ENCODE results near the gene PSMC4.

The PSMC4 gene

DNA sequence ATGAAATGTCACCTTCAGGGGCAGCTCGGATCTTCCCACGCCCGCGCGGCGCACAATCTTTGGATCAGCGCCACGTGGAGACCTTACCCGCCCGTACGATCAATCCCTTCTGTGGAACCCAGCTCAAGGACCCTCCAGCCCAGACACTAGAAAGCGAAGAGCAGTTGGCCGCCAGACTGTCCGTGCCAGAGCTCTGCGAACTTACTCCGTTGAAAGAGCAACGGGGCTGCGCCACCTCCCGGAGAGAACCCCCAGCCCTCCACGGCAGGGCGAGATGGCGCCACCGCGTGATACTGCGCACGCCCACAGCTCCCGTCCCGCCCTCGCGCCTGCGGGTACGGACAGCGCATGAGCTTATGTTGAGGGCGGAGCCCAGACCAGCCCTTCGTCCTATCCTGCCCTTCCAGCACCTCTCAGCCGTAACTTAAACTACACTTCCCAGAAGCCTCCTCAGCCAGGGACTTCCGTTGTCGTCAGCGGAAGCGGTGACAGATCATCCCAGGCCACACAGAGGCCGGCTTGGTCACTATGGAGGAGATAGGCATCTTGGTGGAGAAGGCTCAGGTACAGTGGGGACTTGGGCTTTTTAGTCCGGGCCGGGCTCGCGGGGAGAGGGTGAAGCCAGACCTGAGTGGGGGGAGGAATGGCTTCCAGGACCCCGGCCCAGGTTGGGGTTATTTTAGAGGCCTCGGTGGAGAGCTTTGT lies at the start of gene PSMC4:
Gene PSMC4, plus strand, starts transcription at position 491 of the 705 bp plus-strand sequence. Its CDS starts 38 bp downstream, at position 529.
- H3K4me1 ChIP-seq (ENCODE audit: control insufficient read depth, insufficient read depth, low read length), result peaks cover 20% of the 10 kb centered on the region
- H3K4me3 ChIP-seq (ENCODE audit: low read length), result peak within 1 kb of the TSS; percentile 96
- DNase-seq (ENCODE audit: low read depth), result peak; percentile 100
- H3K9ac ChIP-seq (ENCODE audit: low read length), result peak within 1 kb of the TSS; percentile 98
- no peaks in the 10 kb centered on the region for H3K9me3 ChIP-seq (ENCODE audit: control insufficient read depth, low read length)
- H3K36me3 ChIP-seq (ENCODE audit: control insufficient read depth, insufficient read depth, low read length, severe bottlenecking), result peaks cover 39% of the 10 kb centered on the region
- H3K27me3 ChIP-seq (replicated peaks; ENCODE audit: control insufficient read depth, insufficient read depth, low read length), result no peaks in the 10 kb centered on the region

DNA sequence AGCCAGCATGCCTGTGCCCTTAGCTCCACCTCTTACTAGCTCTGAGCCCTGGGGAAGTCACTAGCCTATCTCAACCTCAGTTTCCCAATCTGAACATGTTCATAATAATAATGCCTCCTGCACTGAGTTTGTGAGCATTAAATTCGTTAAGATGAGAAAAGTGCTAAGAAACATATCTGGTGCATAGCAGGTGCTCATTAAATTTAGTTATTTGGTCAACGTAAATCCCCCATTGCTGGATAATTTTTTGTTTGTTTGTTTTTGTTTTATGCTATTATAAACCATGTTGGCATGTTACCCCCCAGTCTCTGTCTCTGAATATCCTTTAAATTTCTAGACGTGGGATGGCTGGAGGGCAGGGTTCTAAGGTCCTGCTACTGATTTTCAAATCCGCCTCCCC lies 47.1 kb upstream of the PSMC4 start:
- no peak for DNase-seq (ENCODE audit: low read depth)
- Histone ChIP-seq H3K4me1 (ENCODE audit: control insufficient read depth, insufficient read depth, low read length) (no peaks in the 10 kb centered on the region), H3K9ac (ENCODE audit: low read length) (no peak overlapping the region), H3K36me3 (ENCODE audit: control insufficient read depth, insufficient read depth, low read length, severe bottlenecking) (no peaks in the 10 kb centered on the region), H3K9me3 (ENCODE audit: control insufficient read depth, low read length) (no peaks in the 10 kb centered on the region), H3K27me3 (replicated peaks; ENCODE audit: control insufficient read depth, insufficient read depth, low read length) (no peaks in the 10 kb centered on the region), H3K4me3 (ENCODE audit: low read length) (no peak overlapping the region)

DNA sequence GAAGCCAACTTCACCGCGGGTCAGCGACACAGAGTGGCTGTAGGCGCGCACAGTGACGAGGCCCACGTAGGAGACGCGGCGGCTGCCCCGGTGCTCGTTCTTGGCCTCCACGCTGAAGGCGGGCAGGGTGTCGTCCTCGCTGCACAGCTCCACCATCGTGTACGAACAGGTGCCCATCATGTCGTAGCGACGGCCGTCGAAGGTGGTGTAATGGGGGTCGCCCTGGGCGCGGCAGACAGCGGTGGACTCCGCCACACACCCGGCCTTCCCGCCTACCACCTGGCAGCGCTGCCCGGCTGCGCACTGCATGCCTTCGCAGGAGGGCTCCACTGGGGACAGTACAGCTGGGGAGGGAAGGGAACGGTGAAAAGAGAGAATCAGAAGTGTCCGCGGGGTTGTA lies 46.6 kb upstream of the PSMC4 start:
- Histone ChIP-seq H3K36me3 (ENCODE audit: control insufficient read depth, insufficient read depth, low read length, severe bottlenecking) (no peaks in the 10 kb centered on the region), H3K9me3 (ENCODE audit: control insufficient read depth, low read length) (no peaks in the 10 kb centered on the region), H3K9ac (ENCODE audit: low read length) (no peak overlapping the region), H3K4me1 (ENCODE audit: control insufficient read depth, insufficient read depth, low read length) (no peaks in the 10 kb centered on the region), H3K4me3 (ENCODE audit: low read length) (no peak overlapping the region), H3K27me3 (replicated peaks; ENCODE audit: control insufficient read depth, insufficient read depth, low read length) (no peaks in the 10 kb centered on the region)
- no peak for DNase-seq (ENCODE audit: low read depth)

DNA sequence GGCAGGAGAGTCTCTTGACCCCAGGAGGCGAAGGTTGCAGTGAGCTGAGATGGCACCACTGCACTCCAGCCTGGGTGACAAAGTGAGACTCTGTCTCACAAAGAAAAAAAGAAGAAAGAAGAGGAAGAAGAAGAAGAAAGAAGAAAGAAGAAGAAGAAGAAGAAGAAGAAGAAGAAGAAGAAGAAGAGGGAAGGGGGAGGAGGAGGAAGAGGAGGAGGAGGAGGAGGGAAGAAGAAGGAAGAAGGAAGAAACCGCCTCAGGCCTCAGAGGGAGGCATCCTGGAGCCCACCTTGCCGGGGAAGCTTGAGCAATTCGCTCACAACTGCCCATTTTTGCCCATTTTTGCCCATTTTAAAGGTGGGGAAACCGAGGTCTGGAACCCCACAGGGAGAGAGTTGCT lies 46.0 kb upstream of the PSMC4 start:
- Histone ChIP-seq H3K9me3 (ENCODE audit: control insufficient read depth, low read length) (peaks cover 5% of the 10 kb centered on the region), H3K36me3 (ENCODE audit: control insufficient read depth, insufficient read depth, low read length, severe bottlenecking) (no peaks in the 10 kb centered on the region), H3K9ac (ENCODE audit: low read length) (no peak overlapping the region), H3K4me3 (ENCODE audit: low read length) (no peak overlapping the region), H3K4me1 (ENCODE audit: control insufficient read depth, insufficient read depth, low read length) (no peaks in the 10 kb centered on the region), H3K27me3 (replicated peaks; ENCODE audit: control insufficient read depth, insufficient read depth, low read length) (no peaks in the 10 kb centered on the region)
- DNase-seq (ENCODE audit: low read depth), result no peak

DNA sequence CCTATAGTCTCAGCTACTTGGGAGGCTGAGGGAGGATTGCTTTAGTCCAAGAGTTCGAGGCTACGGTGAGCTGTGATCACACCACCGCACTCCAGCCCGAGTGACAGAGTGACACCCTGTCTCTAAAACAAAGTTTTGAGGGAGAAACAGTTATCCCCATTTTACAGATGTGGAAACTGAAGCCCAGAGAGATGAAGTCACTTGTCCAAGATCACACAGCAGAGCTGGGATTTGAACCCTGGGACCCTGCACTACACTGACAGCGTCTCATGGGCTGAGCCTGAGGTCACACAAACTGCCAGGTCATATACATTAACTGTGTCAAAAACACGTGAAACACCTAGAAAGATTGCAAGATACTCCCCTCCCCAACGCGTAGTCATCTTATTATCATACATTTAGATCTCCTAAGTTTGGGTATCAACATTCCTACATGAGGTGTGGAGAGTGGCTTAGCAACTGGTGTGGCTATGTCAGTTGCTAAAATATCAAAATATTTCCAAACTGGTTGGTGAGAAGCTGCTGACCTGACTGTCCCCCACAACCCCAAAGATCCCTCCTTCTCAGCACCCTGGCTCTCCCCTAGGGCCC lies 44.7 kb upstream of the PSMC4 start:
- Histone ChIP-seq H3K36me3 (ENCODE audit: control insufficient read depth, insufficient read depth, low read length, severe bottlenecking) (no peaks in the 10 kb centered on the region), H3K4me1 (ENCODE audit: control insufficient read depth, insufficient read depth, low read length) (no peaks in the 10 kb centered on the region), H3K9me3 (ENCODE audit: control insufficient read depth, low read length) (peaks cover 8% of the 10 kb centered on the region), H3K9ac (ENCODE audit: low read length) (no peak overlapping the region), H3K27me3 (replicated peaks; ENCODE audit: control insufficient read depth, insufficient read depth, low read length) (no peaks in the 10 kb centered on the region), H3K4me3 (ENCODE audit: low read length) (no peak overlapping the region)
- no peak for DNase-seq (ENCODE audit: low read depth)

DNA sequence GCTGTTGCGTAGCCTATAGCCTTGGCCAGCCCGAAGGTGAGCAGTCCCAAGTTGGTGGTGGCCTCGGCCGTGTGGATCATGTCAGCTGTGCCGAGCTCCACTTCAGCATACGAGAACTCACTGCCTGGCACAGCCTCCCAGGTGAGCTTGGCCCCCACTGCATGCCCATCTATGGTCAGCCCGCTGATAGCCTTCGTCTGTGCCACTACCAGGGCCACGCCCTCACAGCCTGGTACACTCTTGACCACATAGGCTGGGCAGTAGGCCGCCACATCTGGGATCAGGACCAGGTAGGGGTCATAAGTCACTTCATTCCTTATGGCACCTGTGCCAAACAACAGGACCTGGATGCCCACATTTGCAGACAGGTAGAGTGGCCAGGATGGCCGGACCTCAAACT lies 43.9 kb upstream of the PSMC4 start:
- DNase-seq (ENCODE audit: low read depth), result no peak
- H3K9ac ChIP-seq (ENCODE audit: low read length), result no peak overlapping the region
- peaks cover 8% of the 10 kb centered on the region for H3K9me3 ChIP-seq (ENCODE audit: control insufficient read depth, low read length)
- no peaks in the 10 kb centered on the region for H3K27me3 ChIP-seq (replicated peaks; ENCODE audit: control insufficient read depth, insufficient read depth, low read length)
- H3K4me1 ChIP-seq (ENCODE audit: control insufficient read depth, insufficient read depth, low read length), result no peaks in the 10 kb centered on the region
- H3K36me3 ChIP-seq (ENCODE audit: control insufficient read depth, insufficient read depth, low read length, severe bottlenecking), result no peaks in the 10 kb centered on the region
- H3K4me3 ChIP-seq (ENCODE audit: low read length), result no peak overlapping the region

DNA sequence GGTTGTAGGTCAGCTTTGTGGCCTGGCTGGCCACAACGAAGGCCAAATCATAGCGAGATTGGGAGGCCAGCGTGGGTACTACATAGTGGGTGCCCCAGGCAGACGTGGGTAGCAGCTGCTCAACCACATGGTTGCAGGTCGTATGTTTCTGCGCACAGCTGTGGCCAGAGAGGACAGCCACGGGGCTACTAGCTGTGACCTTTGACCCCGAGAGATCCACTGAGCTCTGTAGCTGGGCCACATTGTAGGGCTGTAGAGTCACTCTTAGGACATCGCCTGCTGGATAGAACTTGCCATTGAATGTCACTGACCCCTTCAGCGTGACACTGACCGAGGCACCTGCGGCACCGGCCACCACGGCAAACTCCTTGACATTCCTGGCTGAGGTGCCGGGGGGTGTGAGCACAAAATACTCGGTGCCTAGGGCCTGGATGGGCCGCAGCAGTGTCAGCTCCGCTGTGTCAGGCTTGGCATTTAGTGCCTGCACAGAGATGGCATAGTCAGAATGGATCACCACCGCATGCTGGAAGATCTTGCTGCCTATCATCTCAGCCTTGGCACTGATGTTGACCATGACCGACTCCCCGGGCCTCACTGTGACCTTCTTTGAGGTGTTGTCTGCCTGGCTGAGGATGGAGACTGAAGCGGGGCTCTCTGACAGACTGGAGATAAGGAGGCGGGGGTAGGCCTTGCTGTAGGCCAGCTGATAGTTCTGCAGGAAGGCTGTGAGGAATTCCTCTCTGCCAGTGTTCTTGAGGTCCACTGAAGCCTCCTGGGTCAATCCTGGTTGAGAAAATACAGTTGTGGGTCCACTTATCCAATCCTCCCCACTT lies 43.2 kb upstream of the PSMC4 start:
- no peaks in the 10 kb centered on the region for H3K4me1 ChIP-seq (ENCODE audit: control insufficient read depth, insufficient read depth, low read length)
- H3K9ac ChIP-seq (ENCODE audit: low read length), result no peak overlapping the region
- H3K9me3 ChIP-seq (ENCODE audit: control insufficient read depth, low read length), result peaks cover 8% of the 10 kb centered on the region
- no peaks in the 10 kb centered on the region for H3K36me3 ChIP-seq (ENCODE audit: control insufficient read depth, insufficient read depth, low read length, severe bottlenecking)
- no peak overlapping the region for H3K4me3 ChIP-seq (ENCODE audit: low read length)
- DNase-seq (ENCODE audit: low read depth), result no peak
- H3K27me3 ChIP-seq (replicated peaks; ENCODE audit: control insufficient read depth, insufficient read depth, low read length), result no peaks in the 10 kb centered on the region

DNA sequence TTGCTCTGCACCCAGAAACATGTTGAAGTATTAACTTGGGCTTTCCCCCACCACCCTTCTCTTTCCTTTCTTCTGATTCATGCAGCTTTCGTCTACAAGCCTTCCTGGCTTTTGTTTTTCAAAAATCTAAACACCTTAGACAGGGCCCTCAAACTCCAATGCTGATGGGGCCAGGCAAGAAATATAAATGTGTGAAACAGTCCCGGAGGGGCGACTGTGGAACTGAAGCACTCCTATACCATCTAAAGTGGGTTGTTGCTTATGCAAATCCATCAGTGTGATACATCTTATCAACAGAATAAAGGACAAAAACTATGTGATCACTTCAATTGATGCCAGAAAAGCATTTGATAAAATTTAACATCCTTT lies 42.6 kb upstream of the PSMC4 start:
- Histone ChIP-seq H3K4me1 (ENCODE audit: control insufficient read depth, insufficient read depth, low read length) (no peaks in the 10 kb centered on the region), H3K36me3 (ENCODE audit: control insufficient read depth, insufficient read depth, low read length, severe bottlenecking) (no peaks in the 10 kb centered on the region), H3K27me3 (replicated peaks; ENCODE audit: control insufficient read depth, insufficient read depth, low read length) (no peaks in the 10 kb centered on the region), H3K4me3 (ENCODE audit: low read length) (no peak overlapping the region), H3K9ac (ENCODE audit: low read length) (no peak overlapping the region), H3K9me3 (ENCODE audit: control insufficient read depth, low read length) (peaks cover 8% of the 10 kb centered on the region)
- DNase-seq (ENCODE audit: low read depth), result no peak

DNA sequence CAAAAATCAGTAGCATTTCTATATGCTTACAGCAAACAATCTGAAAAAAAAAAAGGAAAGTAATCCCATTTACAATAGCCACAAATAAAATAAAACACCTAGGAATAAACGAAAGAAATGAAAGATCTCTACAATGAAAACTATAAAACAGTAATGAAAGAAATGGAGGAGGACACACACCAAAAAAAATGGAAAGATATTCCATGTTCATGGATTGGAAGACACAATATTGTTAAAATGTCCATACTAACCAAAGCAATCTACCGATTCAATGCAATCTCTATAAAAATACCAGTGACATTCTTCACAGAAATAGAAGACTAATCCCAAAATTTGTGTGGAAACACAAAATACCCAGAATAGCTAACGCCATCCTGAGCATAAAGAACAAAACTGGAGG lies 41.2 kb upstream of the PSMC4 start:
- DNase-seq (ENCODE audit: low read depth), result no peak
- no peaks in the 10 kb centered on the region for H3K4me1 ChIP-seq (ENCODE audit: control insufficient read depth, insufficient read depth, low read length)
- no peaks in the 10 kb centered on the region for H3K27me3 ChIP-seq (replicated peaks; ENCODE audit: control insufficient read depth, insufficient read depth, low read length)
- H3K9me3 ChIP-seq (ENCODE audit: control insufficient read depth, low read length), result peaks cover 8% of the 10 kb centered on the region
- no peak overlapping the region for H3K4me3 ChIP-seq (ENCODE audit: low read length)
- no peak overlapping the region for H3K9ac ChIP-seq (ENCODE audit: low read length)
- no peaks in the 10 kb centered on the region for H3K36me3 ChIP-seq (ENCODE audit: control insufficient read depth, insufficient read depth, low read length, severe bottlenecking)

DNA sequence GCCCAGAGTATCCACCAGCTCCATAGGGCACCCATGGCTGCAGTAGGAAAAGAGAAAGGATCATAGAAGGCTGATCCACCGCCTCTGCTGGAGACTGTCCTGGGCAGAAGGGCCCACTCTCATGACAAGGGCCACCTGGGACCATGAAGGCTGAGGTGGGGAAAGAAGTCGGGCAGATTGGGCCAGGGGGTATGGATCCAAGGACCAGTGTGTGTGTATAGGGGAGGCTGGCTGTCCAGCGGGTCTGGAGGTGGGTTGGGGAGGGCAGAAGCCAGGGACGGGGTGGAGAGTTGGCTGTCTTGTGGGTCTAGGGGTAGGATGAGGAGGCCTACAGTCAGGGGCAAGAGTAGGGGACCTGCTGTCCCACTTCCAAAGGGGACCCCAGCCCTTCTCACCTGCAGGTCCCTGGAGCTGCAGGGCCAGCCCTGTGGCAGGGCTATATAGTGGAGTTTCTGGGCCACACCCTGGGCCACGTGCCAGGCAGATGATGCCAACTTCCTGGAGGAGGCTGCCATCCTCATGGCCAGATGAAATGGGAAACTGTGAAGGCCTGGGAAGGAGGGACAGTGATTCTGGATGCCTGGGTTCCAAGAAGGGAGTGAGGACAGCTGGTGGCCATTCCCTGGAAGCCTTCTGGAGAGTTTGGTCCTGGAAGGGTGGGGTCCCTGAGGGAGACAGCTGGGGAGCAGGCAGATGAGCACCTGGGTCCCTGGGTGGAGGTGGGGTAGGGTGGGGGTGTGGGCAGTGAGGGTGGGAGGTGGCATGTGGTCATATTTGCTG lies 36.2 kb upstream of the PSMC4 start, which contains the start of gene FCGBP:
Gene FCGBP, minus strand, starts transcription at position 51 of the 780 bp plus-strand sequence.
- no peak for DNase-seq (ENCODE audit: low read depth)
- Histone ChIP-seq H3K27me3 (replicated peaks; ENCODE audit: control insufficient read depth, insufficient read depth, low read length) (no peaks in the 10 kb centered on the region), H3K9ac (ENCODE audit: low read length) (no peak within 1 kb of the TSS), H3K36me3 (ENCODE audit: control insufficient read depth, insufficient read depth, low read length, severe bottlenecking) (no peaks in the 10 kb centered on the region), H3K4me3 (ENCODE audit: low read length) (no peak within 1 kb of the TSS), H3K9me3 (ENCODE audit: control insufficient read depth, low read length) (peaks cover 5% of the 10 kb centered on the region), H3K4me1 (ENCODE audit: control insufficient read depth, insufficient read depth, low read length) (no peaks in the 10 kb centered on the region)

DNA sequence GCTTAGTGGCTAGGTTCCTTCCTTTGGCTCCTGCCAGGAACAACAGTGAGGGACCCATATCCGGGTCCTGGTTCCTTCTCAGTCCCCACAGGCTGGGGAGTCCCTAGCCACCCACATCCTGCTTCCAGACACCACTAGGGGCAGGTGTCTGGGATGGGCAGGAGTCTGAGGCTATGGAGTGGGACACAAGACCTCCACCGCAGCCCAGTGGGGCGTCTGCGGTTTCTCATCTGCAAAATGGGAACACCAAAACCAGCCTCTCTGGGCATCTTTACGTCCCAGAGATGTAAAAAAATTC lies 35.7 kb upstream of the PSMC4 start:
- Histone ChIP-seq H3K27me3 (replicated peaks; ENCODE audit: control insufficient read depth, insufficient read depth, low read length) (no peaks in the 10 kb centered on the region), H3K4me1 (ENCODE audit: control insufficient read depth, insufficient read depth, low read length) (no peaks in the 10 kb centered on the region), H3K9ac (ENCODE audit: low read length) (no peak overlapping the region), H3K9me3 (ENCODE audit: control insufficient read depth, low read length) (peaks cover 4% of the 10 kb centered on the region), H3K4me3 (ENCODE audit: low read length) (no peak overlapping the region), H3K36me3 (ENCODE audit: control insufficient read depth, insufficient read depth, low read length, severe bottlenecking) (no peaks in the 10 kb centered on the region)
- no peak for DNase-seq (ENCODE audit: low read depth)
